Subcutaneous abdominal adipose tissue (tissue), 5 donors: Measurements from ENCODE around the gene CCDC6.

Source experiments
- H3K27ac ChIP-seq: one replicate; pipeline ENCODE4 v1.7.0; 2013; ENCODE audit warnings: low read depth, mild to moderate bottlenecking, inconsistent platforms, low read length, moderate library complexity
- H3K27me3 ChIP-seq, 5 donors: one replicate each; pipeline ENCODE4 v1.7.0; 2013; ENCODE audit warnings: low read length in 5 of 5, inconsistent platforms in 1 of 5; ENCODE audit not compliant: control insufficient read depth in 5 of 5, insufficient read depth in 4 of 5
- H3K36me3 ChIP-seq, 5 donors: one replicate each; pipeline ENCODE4 v1.7.0; 2013; ENCODE audit warnings: low read length in 5 of 5; ENCODE audit not compliant: control insufficient read depth in 5 of 5, insufficient read depth in 5 of 5
- H3K4me1 ChIP-seq, 5 donors: one replicate each; pipeline ENCODE4 v1.7.0; 2013; ENCODE audit warnings: low read length in 5 of 5, mild to moderate bottlenecking in 3 of 5, moderate library complexity in 1 of 5; ENCODE audit not compliant: control insufficient read depth in 5 of 5, insufficient read depth in 5 of 5
- H3K4me3 ChIP-seq, 5 donors: one replicate each; pipeline ENCODE4 v1.7.0; 2013; ENCODE audit warnings: low read length in 5 of 5, low read depth in 1 of 5
- H3K9ac ChIP-seq, 5 donors: one replicate each; pipeline ENCODE4 v1.7.0; 2013; ENCODE audit warnings: low read length in 5 of 5, mild to moderate bottlenecking in 4 of 5, moderate library complexity in 3 of 5
- H3K9me3 ChIP-seq, 5 donors: one replicate each; pipeline ENCODE4 v1.7.0; 2013; ENCODE audit warnings: low read length in 5 of 5; ENCODE audit not compliant: control insufficient read depth in 5 of 5
- donor health status: healthy.
- donor health status: healthy.
- donor health status: healthy.
- donor health status: healthy.
- donor health status: healthy.

CCDC6 gene

GRCh38 chr10:59741048-59741447 lies 165.3 kb downstream of the CCDC6 start:
- H3K4me1 ChIP-seq: no peaks in the 10 kb centered on the region
- no peaks in the 10 kb centered on the region for H3K9me3 ChIP-seq
- H3K36me3 ChIP-seq: no peaks in the 10 kb centered on the region
- H3K4me3 ChIP-seq: no peak overlapping the region
- H3K27me3 ChIP-seq: no peaks in the 10 kb centered on the region
- H3K9ac ChIP-seq: no peak overlapping the region
- H3K27ac ChIP-seq: no peak overlapping the region
